Muscle layer of colon (tissue), 2 donors: Measurements from ENCODE around the gene ENO1.

Source experiments
- H3K27ac ChIP-seq: one replicate; pipeline ENCODE4 v1.7.0; 2013; ENCODE audit warnings: low read depth, mild to moderate bottlenecking, low read length, moderate library complexity
- H3K27me3 ChIP-seq, 2 donors: one replicate each; pipeline ENCODE4 v1.7.0; 2013; ENCODE audit warnings: low read length in 2 of 2, mild to moderate bottlenecking in 2 of 2; ENCODE audit not compliant: insufficient read depth in 2 of 2, control insufficient read depth in 1 of 2
- H3K36me3 ChIP-seq: one replicate; pipeline ENCODE4 v1.7.0; 2013; ENCODE audit warnings: mild to moderate bottlenecking, low read length; ENCODE audit not compliant: insufficient read depth
- H3K4me1 ChIP-seq: one replicate; pipeline ENCODE4 v1.7.0; 2013; ENCODE audit warnings: mild to moderate bottlenecking, low read length; ENCODE audit not compliant: insufficient read depth
- H3K4me3 ChIP-seq, 2 donors: one replicate each; pipeline ENCODE4 v1.7.0; 2013; ENCODE audit warnings: low read length in 2 of 2, low read depth in 1 of 2, mild to moderate bottlenecking in 1 of 2, moderate library complexity in 1 of 2
- H3K9ac ChIP-seq: one replicate; pipeline ENCODE4 v1.7.0; 2013; ENCODE audit warnings: low read length
- H3K9me3 ChIP-seq: one replicate; pipeline ENCODE4 v1.7.0; 2013; ENCODE audit warnings: mild to moderate bottlenecking, low read length
- donor health status: abdominal sarcoma.
- donor health status: Adenocarcinoma of cecum.

The ENO1 gene

DNA sequence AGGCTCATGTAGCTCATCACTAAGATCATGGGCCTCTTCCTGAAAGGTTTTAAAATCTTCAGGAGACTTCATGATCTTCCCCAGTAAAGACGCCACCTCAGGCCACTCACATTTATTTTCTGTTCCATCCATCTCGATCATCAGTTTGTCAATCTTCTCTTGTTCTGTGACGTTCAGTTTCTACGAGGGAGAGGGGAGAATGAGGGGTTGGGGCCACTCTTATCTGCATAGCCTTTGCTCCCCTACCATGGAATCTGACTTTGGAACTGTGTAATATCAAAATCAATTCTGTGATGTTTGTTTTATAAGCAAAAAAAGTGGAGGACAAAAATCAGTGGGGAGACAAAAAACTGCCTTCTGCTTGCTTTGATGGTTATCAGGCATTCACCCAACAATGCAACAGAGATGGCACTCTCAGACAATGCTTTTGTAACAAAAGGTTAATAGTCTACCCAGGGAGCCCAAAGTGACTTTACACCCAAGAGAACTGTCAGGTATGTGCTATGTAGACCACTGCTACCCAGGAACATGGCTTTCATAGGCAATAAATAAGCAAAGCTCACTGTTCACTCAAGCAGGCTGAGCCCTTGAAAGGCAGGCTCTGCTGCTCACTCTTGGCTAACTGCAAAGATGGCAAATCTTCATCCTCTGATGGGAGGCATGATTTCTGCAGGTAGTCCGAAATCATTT is 10.5 kb downstream of the ENO1 start:
- peaks cover 86% of the 10 kb centered on the region for H3K36me3 ChIP-seq
- no peaks in the 10 kb centered on the region for H3K27me3 ChIP-seq
- H3K4me3 ChIP-seq: no peak overlapping the region
- H3K4me1 ChIP-seq: no peaks in the 10 kb centered on the region
- H3K9me3 ChIP-seq: no peaks in the 10 kb centered on the region
- no peak overlapping the region for H3K9ac ChIP-seq
- no peak overlapping the region for H3K27ac ChIP-seq

DNA sequence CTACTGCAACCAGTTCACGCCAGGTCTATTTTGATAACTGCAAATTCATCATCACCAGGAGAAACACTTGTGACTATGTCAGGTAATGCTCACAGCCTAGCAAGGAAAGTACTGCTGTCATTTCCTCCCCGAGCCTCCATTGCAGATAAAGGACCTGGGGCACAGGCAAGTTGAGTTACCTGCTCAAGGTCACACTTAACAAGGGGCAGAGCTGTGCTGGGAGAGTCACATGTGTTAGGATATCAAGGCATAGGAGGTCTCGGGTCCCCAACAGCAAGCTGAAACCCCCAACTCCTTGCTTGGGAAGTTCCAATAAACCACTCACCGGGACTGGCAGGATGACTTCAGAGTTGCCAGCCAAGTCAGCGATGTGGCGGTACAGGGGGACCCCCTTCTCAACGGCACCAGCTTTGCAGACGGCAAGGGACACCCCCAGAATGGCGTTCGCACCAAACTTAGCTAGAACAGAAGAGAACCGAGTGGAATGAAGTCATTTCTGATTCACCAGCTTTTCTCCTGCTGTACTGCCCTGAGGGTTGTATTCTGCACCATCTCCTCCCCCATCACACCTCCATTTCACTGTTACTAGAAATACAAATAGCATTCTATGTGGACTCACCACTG is 11.6 kb downstream of the ENO1 start:
- no peak overlapping the region for H3K27ac ChIP-seq
- H3K9me3 ChIP-seq: no peaks in the 10 kb centered on the region
- no peaks in the 10 kb centered on the region for H3K27me3 ChIP-seq
- H3K4me1 ChIP-seq: no peaks in the 10 kb centered on the region
- no peak overlapping the region for H3K4me3 ChIP-seq
- H3K36me3 ChIP-seq: peaks cover 91% of the 10 kb centered on the region
- H3K9ac ChIP-seq: no peak overlapping the region

DNA sequence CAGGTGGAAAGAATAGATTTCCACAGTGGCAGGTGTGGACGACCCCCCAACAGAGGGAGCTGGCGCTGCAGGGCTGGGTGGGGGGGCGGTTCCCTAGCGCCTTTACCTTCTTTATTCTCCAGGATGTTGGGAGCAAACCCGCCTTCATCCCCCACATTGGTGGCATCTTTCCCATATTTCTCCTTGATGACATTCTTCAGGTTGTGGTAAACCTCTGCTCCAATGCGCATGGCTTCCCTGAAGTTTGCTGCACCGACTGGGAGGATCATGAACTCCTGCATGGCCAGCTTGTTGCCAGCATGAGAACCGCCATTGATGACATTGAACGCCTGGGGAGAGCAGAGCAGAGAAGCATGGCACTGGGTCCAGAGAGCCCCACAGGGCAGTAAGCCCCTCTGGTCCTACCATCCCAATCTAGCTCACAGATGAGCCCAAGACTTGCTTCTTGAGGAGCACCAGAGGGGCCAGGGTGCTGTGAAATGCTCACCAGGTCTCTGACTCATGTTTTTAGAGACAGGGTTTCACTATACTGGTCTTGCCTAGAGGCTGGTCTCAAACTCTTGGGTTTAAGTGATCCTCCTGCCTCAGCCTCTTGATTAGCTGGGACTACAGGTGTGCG is 12.2 kb downstream of the ENO1 start:
- H3K4me3 ChIP-seq: no peak overlapping the region
- no peaks in the 10 kb centered on the region for H3K4me1 ChIP-seq
- H3K9ac ChIP-seq: no peak overlapping the region
- H3K36me3 ChIP-seq: peaks cover 91% of the 10 kb centered on the region
- no peaks in the 10 kb centered on the region for H3K9me3 ChIP-seq
- no peaks in the 10 kb centered on the region for H3K27me3 ChIP-seq
- no peak overlapping the region for H3K27ac ChIP-seq

DNA sequence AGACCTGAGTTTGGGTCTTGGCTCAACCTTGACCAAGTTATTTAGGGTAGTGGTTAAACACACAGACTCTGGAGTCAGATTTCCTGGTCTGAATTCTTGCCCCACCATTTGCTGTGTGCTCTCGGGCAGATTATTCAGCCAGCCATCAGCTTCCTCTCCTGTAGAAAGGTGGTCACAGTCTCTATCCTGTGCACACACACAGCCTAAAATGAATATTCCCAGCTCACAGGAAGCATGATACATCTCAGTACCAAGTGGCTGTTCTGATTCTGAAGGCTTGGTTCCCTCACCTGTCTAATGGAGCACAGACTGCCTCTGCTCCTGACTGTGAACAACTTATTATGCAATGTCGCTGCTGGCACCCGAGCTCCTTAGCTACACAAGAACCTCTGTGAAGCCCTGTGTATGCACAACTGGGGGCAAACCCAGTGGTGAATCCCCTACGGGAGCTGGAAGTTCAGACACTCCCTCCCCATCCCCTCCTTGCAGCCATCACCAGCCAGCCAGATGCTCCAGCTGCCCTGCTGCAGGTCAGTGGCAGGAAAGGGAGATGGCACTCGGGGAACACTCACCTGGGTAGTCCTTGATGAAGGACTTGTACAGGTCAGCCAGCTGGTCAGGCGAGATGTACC is 13.7 kb downstream of the ENO1 start:
- Histone ChIP-seq H3K36me3 (peaks cover 92% of the 10 kb centered on the region), H3K4me1 (no peaks in the 10 kb centered on the region), H3K4me3 (no peak overlapping the region), H3K9ac (no peak overlapping the region), H3K27me3 (no peaks in the 10 kb centered on the region), H3K9me3 (no peaks in the 10 kb centered on the region), H3K27ac (no peak overlapping the region)

DNA sequence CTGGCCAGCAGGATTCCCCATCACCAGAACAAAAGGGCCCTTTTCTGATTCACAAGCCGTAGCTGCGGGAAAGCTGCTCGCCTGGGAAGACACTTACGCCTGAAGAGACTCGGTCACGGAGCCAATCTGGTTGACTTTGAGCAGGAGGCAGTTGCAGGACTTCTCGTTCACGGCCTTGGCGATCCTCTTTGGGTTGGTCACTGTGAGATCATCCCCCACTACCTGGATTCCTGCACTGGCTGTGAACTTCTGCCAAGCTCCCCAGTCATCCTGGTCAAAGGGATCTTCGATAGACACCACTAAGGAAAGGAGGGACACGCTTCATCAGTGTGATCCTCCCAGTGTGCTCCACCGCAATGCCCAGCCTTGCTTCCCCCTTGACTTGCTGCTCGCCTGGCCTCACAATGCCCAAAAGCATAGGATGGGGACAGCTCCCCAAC is 14.7 kb downstream of the ENO1 start:
- no peaks in the 10 kb centered on the region for H3K27me3 ChIP-seq
- H3K27ac ChIP-seq: no peak overlapping the region
- H3K36me3 ChIP-seq: peaks cover 85% of the 10 kb centered on the region
- H3K4me1 ChIP-seq: peaks cover 6% of the 10 kb centered on the region
- no peak overlapping the region for H3K4me3 ChIP-seq
- H3K9me3 ChIP-seq: no peaks in the 10 kb centered on the region
- no peak overlapping the region for H3K9ac ChIP-seq

DNA sequence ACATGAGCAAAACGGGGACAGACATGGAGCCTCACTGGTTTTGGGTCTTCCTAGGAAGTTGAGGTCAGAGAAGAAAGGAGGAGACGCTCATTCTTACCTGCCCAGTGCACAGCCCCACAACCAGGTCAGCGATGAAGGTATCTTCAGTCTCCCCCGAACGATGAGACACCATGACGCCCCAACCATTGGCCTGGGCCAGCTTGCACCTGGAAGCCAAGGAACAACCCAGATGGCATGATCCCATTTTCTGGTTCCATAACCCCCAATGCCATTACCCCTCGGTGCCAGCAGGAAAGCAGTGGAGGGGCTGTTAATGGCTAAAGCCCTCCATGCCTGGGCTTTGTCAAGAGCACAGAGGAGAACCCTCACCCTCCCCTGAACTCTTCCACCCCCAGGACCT is 15.3 kb downstream of the ENO1 start:
- Histone ChIP-seq H3K9me3 (no peaks in the 10 kb centered on the region), H3K27me3 (no peaks in the 10 kb centered on the region), H3K4me3 (no peak overlapping the region), H3K4me1 (peaks cover 12% of the 10 kb centered on the region), H3K9ac (no peak overlapping the region), H3K27ac (no peak overlapping the region), H3K36me3 (peaks cover 82% of the 10 kb centered on the region)

DNA sequence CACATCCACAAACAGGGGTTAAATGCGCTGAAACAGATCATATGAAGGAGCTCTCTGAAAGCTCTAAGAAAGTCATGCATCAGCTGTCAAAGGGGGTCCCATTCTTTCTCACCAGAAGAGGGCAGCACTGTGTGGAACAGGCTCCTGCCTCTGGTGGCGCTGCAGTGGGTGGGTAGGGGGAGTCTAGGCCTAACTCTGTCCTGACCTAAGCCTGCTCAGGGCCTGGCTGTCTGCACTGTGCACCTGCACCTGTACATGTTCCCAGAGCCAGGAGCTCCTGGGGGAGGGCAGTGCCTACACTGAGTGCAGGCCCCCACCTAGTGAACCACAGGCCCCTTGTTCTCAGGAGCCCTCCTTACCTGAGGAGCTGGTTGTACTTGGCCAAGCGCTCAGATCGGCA is 16.0 kb downstream of the ENO1 start:
- H3K9me3 ChIP-seq: no peaks in the 10 kb centered on the region
- H3K27ac ChIP-seq: no peak overlapping the region
- no peak overlapping the region for H3K9ac ChIP-seq
- no peak overlapping the region for H3K4me3 ChIP-seq
- no peaks in the 10 kb centered on the region for H3K27me3 ChIP-seq
- H3K36me3 ChIP-seq: peaks cover 76% of the 10 kb centered on the region
- peaks cover 16% of the 10 kb centered on the region for H3K4me1 ChIP-seq

DNA sequence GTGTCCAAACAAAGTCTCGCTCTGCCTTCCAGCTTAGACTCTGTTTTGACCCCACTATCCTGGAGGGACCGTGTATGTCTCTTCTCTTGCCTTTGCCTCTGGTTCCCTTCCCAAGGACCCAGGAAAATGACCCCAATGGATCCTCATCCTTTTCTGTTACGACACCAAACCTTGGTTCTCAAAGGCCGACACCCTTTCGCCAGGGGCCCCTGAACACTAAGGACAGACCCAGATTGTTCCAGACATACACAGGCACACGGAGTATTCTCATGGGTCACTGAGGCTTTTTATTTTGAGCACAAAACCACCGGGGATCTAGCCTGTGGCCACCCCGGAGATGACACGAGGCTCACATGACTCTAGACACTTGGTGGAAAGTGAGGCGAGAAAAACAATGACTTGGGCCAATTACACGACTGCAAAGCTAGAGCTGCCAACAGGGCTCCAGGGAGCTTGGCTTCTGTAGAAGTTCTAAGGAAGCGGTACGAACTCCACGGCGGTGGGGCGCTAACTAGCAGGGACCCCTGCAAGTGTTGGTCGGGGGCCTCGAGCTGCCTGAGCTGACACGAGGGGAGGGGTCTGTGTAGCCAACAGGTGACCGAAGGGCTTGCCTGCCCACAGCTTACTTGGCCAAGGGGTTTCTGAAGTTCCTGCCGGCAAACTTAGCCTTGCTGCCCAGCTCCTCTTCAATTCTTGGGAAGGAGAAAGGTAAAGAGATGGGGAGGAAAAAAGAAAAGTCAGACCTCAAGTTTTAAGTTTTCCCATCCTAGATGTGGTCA is 17.6 kb downstream of the ENO1 start:
- Histone ChIP-seq H3K36me3 (peaks cover 63% of the 10 kb centered on the region), H3K27ac (no peak overlapping the region), H3K4me3 (no peak overlapping the region), H3K9me3 (no peaks in the 10 kb centered on the region), H3K27me3 (no peaks in the 10 kb centered on the region), H3K4me1 (peaks cover 16% of the 10 kb centered on the region), H3K9ac (no peak overlapping the region)

DNA sequence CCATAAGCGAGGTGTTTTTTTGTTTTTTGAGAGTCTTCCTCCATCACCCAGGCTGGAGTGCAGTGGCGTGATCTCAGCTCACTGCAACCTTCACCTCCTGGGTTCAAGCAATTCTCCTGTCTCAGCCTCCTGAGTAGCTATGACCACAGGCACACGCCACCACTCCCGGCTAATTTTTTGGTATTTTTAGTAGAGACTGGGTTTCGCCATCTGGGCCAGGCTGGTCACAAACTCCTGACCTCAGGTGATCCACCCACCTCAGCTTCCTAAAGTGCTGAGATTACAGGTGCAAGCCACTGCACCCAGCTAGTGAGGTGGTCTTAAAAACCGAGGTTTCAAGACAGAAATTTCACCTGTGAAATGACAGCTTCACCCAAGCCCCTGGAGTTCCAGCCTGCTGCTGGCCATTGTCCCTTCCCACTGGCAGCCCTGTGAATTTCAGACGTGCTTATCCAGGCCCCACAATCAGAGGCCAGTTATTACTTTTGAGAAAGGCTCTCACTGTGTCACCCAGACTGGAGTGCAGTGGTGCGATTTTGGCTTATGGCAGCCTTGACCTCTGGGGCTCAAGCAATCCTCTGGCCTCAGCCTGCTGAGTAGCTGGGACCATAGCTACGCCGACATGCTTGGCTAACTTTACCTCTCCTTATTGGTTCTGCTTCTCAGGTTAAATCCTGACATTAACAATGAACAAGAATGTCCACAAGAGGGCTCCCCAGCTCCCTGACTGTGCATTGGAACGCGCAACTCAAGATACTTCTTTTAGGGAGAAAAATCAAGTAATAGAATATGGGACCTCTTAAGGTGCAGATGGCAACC is 19.4 kb downstream of the ENO1 start:
- Histone ChIP-seq H3K9ac (no peak overlapping the region), H3K36me3 (peaks cover 45% of the 10 kb centered on the region), H3K4me3 (no peak overlapping the region), H3K9me3 (no peaks in the 10 kb centered on the region), H3K27me3 (no peaks in the 10 kb centered on the region), H3K4me1 (peaks cover 16% of the 10 kb centered on the region), H3K27ac (no peak overlapping the region)

DNA sequence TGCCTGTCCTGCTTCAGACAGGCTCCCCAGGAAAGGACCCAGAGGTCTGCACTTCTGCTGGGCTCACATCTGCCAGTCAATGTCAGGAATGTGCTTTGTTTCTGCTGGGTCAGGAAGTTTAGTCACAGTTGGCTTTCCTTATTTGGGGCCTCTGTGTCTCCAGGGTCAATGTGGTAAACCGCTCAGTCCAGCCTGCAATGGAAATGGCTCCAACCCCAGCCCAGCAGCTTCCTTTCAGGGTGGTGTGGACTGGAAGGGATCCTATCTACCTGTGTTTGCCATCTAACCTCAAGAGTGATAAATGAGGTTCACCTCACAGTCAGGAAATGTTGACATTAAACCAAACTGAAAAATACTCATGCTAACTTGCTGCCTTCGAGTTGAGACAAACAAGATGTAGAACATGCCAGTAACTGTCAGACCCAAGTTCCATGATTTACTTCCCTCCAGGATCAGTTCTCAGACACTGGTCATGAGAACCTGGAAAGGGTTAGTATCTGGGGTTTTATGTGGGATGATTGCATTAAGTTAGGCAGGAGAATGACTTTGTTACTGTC is 20.3 kb downstream of the ENO1 start:
- Histone ChIP-seq H3K27ac (no peak overlapping the region), H3K36me3 (peaks cover 36% of the 10 kb centered on the region), H3K9ac (no peak overlapping the region)

More for the DNA sequence above, 20.3 kb downstream of the ENO1 start:
- no peak overlapping the region for H3K4me3 ChIP-seq
- H3K27me3 ChIP-seq: no peaks in the 10 kb centered on the region
- H3K9me3 ChIP-seq: no peaks in the 10 kb centered on the region
- peaks cover 16% of the 10 kb centered on the region for H3K4me1 ChIP-seq
